ENCODE data around the gene RPS6KA2. TPM values are rescaled to one million over a fixed set of nuclear protein-coding genes. Genes with fewer than 3 reads are reported as not detected.
"Not testable (repeated sequence)": the region's sequence is repeated elsewhere in the genome, so short reads cannot be mapped to it uniquely, and the experiment has no call there.

Gene RPS6KA2
- total RNA-seq, 1 donor from 2014 or later: 168 TPM

- DNase-seq (ENCODE audit: low read depth in 2 of 2): no peak
Observed at GRCh38 chr6:166635013-166635970, 8.2 kb upstream of the RPS6KA2 start.

- DNase-seq (ENCODE audit: low read depth in 2 of 2): not testable (repeated sequence)
Observed at GRCh38 chr6:166634581-166634980, 7.5 kb upstream of the RPS6KA2 start.

GRCh38 chr6:166633732-166634535 lies 6.9 kb upstream of the RPS6KA2 start:
- DNase-seq (ENCODE audit: low read depth in 2 of 2): peak; percentile 84 to 90

DNA sequence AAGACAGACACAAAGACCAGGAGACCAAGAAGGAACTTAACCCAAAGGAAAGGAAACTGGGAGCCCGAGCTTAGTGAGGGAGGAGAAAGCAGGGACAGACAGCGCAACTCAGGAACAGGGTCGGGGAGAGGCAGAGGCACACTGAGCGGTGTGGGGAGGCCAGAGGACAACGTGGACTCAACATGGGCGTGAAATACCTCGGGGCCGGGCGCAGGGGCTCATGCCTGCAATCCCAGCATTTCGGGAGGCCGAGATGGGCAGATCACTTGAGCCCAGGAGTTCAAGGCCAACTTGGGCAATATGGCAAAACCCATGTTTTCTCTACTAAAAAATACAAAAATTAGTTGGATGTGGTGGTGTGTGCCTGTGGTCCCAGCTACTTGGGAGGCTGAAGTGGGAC lies 5.7 kb upstream of the RPS6KA2 start:
- no peak for DNase-seq (ENCODE audit: low read depth in 2 of 2)

DNA sequence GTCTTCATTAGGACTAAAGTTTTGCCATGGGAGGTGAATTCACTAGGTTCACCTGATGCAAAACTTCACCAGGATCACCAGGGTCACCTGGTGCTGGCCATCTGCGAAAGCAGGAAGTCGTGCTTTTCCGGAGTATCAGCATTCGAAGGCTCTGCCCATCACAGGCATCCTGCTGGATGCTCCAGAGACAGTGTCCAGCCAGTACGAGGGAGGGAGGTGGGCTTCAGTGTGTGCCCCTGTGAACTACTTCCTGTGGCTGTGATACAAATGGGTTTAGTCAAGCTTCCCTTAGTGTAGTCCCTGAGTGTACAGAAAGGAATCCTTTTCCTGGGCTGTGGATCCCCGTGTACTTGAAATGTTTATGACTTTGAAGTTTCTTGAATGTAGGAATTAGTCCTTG lies 3.4 kb upstream of the RPS6KA2 start:
- DNase-seq (ENCODE audit: low read depth in 2 of 2): peak in 1 of 2 donors; percentile 67

DNA sequence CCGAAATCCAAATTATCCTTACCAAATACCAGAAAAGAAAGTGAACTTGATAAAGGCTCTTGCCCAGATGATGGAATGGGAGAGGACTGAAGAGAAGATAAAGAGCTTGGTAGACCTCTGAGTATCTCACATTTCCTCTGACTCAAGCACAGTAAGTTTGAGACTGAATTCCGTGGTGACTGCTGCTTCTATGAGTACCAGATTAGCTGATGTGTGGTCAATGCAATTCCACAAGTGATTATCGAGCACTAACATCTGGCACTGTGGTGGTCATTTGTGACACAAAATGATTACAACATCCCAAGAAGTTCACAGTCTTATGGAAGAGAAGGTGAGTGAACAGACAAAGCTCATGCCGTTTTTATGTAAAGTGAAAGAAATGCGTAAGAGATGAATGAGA lies 2.6 kb upstream of the RPS6KA2 start:
- DNase-seq (ENCODE audit: low read depth in 2 of 2): no peak

DNA sequence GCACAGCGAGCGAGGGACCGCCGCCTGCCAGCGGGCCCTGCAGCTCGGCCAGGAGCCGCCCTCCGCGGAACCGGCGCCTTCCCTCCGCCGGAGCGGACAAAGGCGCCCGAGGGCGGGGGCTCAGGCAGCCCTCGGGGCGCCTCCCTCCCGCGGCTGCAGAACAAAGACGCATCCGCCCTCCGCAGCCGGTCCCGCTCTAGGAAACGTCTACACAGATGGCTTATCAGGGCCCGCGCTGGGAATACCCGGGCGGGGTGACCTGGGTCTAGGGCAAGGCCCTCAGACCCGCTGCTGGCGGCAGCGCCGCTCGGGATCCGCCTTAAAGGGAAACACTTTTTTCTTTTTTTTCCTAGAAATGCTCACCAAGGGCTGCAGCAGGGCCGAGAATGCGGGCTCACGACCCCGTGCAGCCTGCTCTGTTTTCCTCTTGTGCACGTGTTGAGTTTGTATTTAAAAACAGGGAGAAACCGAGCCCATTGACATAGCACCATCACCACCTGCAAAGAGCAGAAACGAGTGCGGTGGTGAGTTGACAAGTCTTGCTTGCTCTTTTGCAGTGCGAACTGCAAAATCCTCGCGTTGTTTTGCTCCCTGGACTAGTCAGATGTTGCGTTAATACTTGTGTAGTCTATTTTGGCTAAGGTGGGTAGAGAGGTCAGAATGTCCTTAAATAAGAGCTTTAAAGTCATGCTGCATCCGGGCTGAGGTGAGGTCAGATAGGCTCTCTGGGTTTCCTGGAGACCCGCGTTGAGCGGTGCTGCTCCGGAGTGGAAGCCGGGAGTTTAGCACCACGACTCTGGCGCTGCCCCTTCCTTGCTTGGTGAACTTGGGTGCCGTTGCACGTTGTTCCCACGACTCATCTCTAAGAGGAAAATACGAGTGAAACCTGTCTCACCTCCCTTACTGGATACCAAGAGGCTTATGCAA lies 1.1 kb upstream of the RPS6KA2 start:
- DNase-seq (ENCODE audit: low read depth in 2 of 2): peak; percentile 86 to 87

DNA sequence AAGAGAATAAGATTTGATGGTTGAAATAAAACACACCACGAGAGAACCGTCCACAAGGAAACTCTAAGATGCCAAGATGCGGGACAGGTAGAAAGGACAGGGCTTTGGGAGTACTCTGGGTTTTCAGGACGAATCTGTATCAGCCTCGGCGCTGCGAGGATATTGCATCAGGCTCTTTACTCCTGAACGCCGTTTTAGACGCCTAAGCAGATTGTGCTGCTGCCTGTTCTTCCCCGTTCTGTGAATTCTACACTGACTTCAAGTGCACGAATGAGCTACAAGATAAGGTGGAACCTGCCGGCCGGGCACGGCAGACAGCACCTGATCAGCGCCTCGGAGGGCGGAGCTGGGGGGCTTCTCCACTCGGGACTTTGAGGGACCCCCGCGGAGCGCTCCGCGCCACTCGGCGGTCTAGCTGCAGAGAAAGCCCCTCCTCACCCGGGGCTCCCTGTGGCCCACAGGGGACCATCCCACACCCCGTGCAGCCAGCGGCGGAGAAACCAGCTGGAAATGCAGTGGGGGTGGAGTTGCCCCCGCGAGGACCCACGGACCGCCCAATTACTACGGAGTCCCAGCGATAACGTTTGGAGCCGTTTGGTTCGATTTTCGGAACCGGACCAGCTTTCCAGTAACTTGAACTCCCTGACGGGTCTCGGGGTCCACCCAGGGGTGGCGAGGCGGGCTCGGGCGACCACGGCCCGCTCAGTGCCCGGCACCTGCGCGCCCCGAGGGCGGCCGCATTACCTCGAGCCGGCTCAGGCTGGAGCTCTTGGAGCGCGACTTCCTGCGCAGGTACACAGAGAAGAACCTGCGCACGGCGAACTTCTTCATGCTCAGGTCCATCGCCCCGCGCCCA lies 646 bp downstream of the RPS6KA2 start:
- DNase-seq (ENCODE audit: low read depth in 2 of 2): peak; percentile 51 to 56

- peak; percentile 81 to 88 for DNase-seq (ENCODE audit: low read depth in 2 of 2)
Observed at GRCh38 chr6:166625356-166625755, 1.7 kb downstream of the RPS6KA2 start.

- DNase-seq (ENCODE audit: low read depth in 2 of 2): peak; percentile 26 to 48
Observed at GRCh38 chr6:166624275-166624674, 2.8 kb downstream of the RPS6KA2 start.

- no peak for DNase-seq (ENCODE audit: low read depth in 2 of 2)
Observed at GRCh38 chr6:166623318-166623717, 3.7 kb downstream of the RPS6KA2 start.

- no peak for DNase-seq (ENCODE audit: low read depth in 2 of 2)
Observed at GRCh38 chr6:166621114-166621540, 5.9 kb downstream of the RPS6KA2 start.

DNA sequence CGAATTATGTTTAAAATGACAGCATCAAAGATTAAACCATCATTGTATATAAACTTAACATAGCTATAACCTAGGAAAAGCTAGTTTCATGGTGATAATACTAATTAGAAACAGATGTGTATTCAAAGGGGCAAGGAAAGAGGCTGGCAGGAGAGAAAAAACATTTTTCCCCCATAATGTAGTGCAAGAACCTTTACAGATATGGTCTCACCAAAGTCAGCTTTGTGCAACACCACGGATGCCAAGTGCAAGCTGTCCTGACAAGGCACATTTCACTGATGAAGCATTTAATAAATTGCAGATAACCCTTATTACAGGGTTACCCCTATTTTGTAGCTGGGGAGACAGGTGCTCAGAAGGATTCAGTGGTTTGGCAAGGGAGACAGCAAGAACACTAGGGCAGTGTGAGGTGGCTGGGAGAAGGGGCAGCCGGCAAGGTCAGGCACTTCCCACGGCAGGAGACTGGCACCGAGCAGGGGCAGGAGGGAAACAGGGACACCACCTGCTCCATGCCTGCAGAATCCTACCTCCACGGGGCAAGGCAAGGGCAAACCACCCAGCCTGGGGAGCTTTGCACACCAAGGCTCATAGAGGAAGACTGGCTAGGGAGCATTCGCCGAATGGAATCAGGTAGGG lies 6.5 kb downstream of the RPS6KA2 start:
- no peak for DNase-seq (ENCODE audit: low read depth in 2 of 2)

DNA sequence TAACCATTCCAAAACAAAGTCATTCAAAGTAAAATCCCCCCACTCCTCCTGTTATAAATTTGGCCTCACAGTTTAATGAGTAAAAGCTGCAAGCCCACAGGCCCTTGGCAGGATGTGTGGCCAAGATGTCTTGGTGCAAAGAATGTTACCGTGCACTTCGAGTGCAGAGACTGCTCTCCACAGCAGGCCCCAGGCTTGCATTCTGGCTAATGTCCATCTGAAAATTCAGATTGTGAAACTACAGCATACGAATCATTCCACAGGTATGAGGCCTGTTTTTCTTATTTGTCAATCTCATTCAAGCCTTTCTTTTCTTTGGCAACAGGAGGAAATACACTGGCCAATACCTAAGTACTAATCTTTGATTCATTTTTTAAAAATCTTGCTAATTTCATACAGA lies 7.1 kb downstream of the RPS6KA2 start:
- DNase-seq (ENCODE audit: low read depth in 2 of 2): peak; percentile 21 to 61

DNA sequence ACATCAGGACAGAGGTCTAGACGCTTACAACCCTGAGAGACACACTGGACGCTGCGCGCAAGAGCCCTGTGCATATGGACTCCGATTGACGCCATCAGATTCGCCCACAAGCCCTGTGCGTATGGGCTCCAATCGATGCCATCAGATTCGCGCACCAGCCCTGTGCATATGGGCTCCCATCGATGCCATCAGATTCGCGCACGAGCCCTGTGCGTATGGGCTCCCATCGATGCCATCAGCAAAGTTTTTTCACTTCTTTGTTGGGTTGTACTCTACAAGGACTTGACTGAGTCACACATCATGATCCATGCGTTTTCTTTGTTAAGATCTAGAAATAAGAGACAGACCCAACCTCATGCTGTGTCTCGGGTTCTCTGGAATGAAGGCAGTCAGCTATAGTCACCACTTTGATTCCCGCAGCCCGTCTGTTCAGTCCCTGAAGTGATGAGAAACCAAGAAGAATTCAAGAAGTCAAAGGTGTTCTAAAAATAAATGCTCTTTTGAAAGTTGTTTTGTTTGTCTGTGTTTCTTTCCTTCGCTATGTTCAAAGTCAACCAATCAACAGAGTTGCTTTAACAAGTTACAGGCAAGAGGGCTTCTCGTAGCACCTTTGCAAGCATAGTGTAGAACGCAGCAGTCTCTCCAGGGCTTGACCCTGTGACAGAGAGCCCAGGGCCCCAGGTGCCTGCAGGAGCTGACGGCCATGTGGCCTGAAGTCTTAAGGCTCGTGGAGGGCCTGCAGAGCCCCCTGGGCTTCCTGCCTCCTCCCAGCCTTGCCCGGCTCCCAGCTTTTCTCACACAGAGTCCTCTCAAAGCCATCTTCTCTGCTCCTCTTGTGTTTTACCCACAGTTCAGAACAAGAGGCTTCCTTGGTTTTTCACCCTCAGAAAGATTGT lies 7.9 kb downstream of the RPS6KA2 start:
- no peak for DNase-seq (ENCODE audit: low read depth in 2 of 2)

DNA sequence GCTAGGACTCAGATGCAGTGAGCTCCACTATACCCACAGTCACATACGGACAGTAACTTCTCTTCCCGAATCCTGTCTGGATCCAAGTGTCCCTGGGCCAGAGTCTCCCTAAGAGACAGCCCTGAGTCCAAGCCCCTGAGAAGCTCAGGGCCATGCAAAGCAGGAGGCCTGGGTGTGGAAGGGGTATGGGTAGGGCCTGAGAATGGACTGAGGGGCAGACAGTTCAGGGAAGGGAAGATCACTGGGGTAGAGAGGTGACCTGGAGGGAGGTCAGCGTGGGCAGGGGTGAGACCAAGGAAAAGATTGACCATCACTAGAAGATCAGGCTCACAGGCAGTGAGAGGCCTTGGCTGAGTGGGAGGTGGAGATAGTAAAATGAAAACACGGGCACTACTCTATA lies 8.8 kb downstream of the RPS6KA2 start:
- DNase-seq (ENCODE audit: low read depth in 2 of 2): no peak

- DNase-seq (ENCODE audit: low read depth in 2 of 2): no peak
Observed at GRCh38 chr6:166617359-166617758, 9.7 kb downstream of the RPS6KA2 start.
